A549 treated with RU486 at 1 μM for 4 hours (cell line): ENCODE measurements around the gene METAP1. TPM values are rescaled to one million over a fixed set of nuclear protein-coding genes. Genes with fewer than 3 reads are reported as not detected.

Source experiments
- total RNA-seq: library from RNA; stranded (reverse); fragments of 200-300 nt; extraction: Qiagen RNA extraction; gene quantifications from 5 replicates; pipeline ENCODE4 v1.2.3, GENCODE V29; 2022; ENCODE audit warnings: low read depth

METAP1 gene
- 40.8 to 59.7 TPM (median 49.2 TPM) in 5 replicates for total RNA-seq

GRCh38 chr4:98995183-98996055, at the start of gene METAP1:
Gene METAP1, plus strand, starts transcription at chr4:98995721. Its CDS starts 33 bp downstream, at chr4:98995754.

GRCh38 chr4:99088481-99089365, 93.2 kb downstream of the METAP1 start, which contains the start of gene ADH5:
Gene ADH5, minus strand, starts transcription at chr4:99088788. Its CDS starts 88 bp downstream, at chr4:99088700.

Other genes starting within 250 kb of the METAP1 start
- 81.6 to 184 TPM (median 86.5 TPM) in 5 replicates for gene EIF4E, start 66.6 kb upstream of the METAP1 start, total RNA-seq
- gene ADH5, start 93.1 kb downstream of the METAP1 start, total RNA-seq: 101 to 136 TPM (median 114 TPM) in 5 replicates
- not detected in 5 replicates for gene ADH4, start 148.6 kb downstream of the METAP1 start, total RNA-seq
- 0.09 TPM in 1 of 5 replicates, not detected in the others for gene ADH6, start 223.5 kb downstream of the METAP1 start, total RNA-seq